Thymus (tissue), 11 donors: ENCODE data around the gene ESYT2. TPM values are rescaled to one million over a fixed set of nuclear protein-coding genes. Genes with fewer than 3 reads are reported as not detected.

Experiments
- DNase-seq, 9 donors: peaks; one replicate each; pipeline ENCODE4 v3.0.0-alpha.2; 2013; ENCODE audit warnings: low spot score in 9 of 9, low read depth in 6 of 9, missing footprints in 1 of 9
- H3K27ac ChIP-seq, 2 donors: one replicate each; pipeline ENCODE4 v1.5.1; 2013; ENCODE audit warnings: control low read depth in 1 of 2, low read depth in 1 of 2, low read length in 1 of 2, mild to moderate bottlenecking in 1 of 2, moderate library complexity in 1 of 2
- H3K27me3 ChIP-seq, 2 donors: one replicate each; pipeline ENCODE4 v1.5.1; 2013; ENCODE audit warnings: low read length in 1 of 2; ENCODE audit not compliant: control insufficient read depth in 2 of 2, insufficient read depth in 1 of 2
- H3K36me3 ChIP-seq, 2 donors: one replicate each; pipeline ENCODE4 v1.5.1; 2013; ENCODE audit warnings: low read length in 1 of 2, mild to moderate bottlenecking in 1 of 2, moderate library complexity in 1 of 2; ENCODE audit not compliant: control insufficient read depth in 2 of 2, insufficient read depth in 2 of 2
- H3K4me1 ChIP-seq, 2 donors: one replicate each; pipeline ENCODE4 v1.5.1; 2013; ENCODE audit warnings: low read length in 2 of 2; ENCODE audit not compliant: control insufficient read depth in 2 of 2, insufficient read depth in 2 of 2
- H3K4me3 ChIP-seq, 2 donors: one replicate each; pipeline ENCODE4 v1.5.1; 2013; ENCODE audit warnings: low read length in 2 of 2, control low read depth in 1 of 2, mild to moderate bottlenecking in 1 of 2
- H3K9me3 ChIP-seq, 2 donors: one replicate each; pipeline ENCODE4 v1.5.1; 2013; ENCODE audit warnings: low read length in 1 of 2, mild to moderate bottlenecking in 1 of 2; ENCODE audit not compliant: control insufficient read depth in 2 of 2, insufficient read depth in 1 of 2
- WGBS: extraction: QIAGEN DNeasy Blood & Tissue Kit; methylation state at CpG from one replicate; pipeline ENCODE4 v1.1.7; 2013; 5-methylcytosine and 5-hydroxymethylcytosine counted together
- polyA plus RNA-seq: library from polyadenylated mRNA; stranded (reverse); fragments of 200-250 nt; gene quantifications from one replicate; pipeline ENCODE4 v1.2.3, GENCODE V29; 2013
- total RNA-seq: library from RNA; stranded (reverse); fragments of 120-200 nt; gene quantifications from one replicate; pipeline ENCODE4 v1.2.4, GENCODE V29; 2013
- donor health status: healthy.

ESYT2 gene
- total and polyA plus RNA-seq, 2 donors = 35.7 to 66.2 TPM

- 91% methylated on average over 33 of the region's 35 CpGs for WGBS
- Histone ChIP-seq H3K36me3 (peaks cover 18 to 31% of the 10 kb centered on the region in 2 donors), H3K4me1 (peaks cover 0 to 2% of the 10 kb centered on the region in 2 donors), H3K4me3 (no peak overlapping the region), H3K27ac (no peak overlapping the region), H3K9me3 (peaks cover 5 to 15% of the 10 kb centered on the region in 2 donors), H3K27me3 (no peaks in the 10 kb centered on the region)
- DNase-seq = no peak
These were observed 25.8 kb downstream of the ESYT2 start for GRCh38 chr7:158803367-158803969.

- Histone ChIP-seq H3K4me1 (peaks cover 0 to 2% of the 10 kb centered on the region in 2 donors), H3K4me3 (no peak overlapping the region), H3K36me3 (peaks cover 12 to 27% of the 10 kb centered on the region in 2 donors), H3K9me3 (peaks cover 5 to 15% of the 10 kb centered on the region in 2 donors), H3K27ac (no peak overlapping the region), H3K27me3 (no peaks in the 10 kb centered on the region)
- no peak for DNase-seq
- 77% methylated on average over 9 of the region's 9 CpGs for WGBS
These were observed 26.6 kb downstream of the ESYT2 start for GRCh38 chr7:158802535-158803366.

GRCh38 chr7:158798741-158799140, 30.6 kb downstream of the ESYT2 start:
- no peak overlapping the region for H3K27ac ChIP-seq
- peaks cover 0 to 2% of the 10 kb centered on the region in 2 donors for H3K4me1 ChIP-seq
- H3K9me3 ChIP-seq = peaks cover 0 to 3% of the 10 kb centered on the region in 2 donors
- no peak for DNase-seq
- peaks cover 17 to 37% of the 10 kb centered on the region in 2 donors for H3K36me3 ChIP-seq
- H3K4me3 ChIP-seq = no peak overlapping the region
- WGBS = 92% methylated on average over 1 of the region's 1 CpG
- H3K27me3 ChIP-seq = no peaks in the 10 kb centered on the region

GRCh38 chr7:158796667-158797066, 32.6 kb downstream of the ESYT2 start:
- Histone ChIP-seq H3K27ac (no peak overlapping the region), H3K36me3 (peaks cover 17 to 46% of the 10 kb centered on the region in 2 donors), H3K4me3 (no peak overlapping the region), H3K9me3 (no peaks in the 10 kb centered on the region), H3K4me1 (no peaks in the 10 kb centered on the region), H3K27me3 (no peaks in the 10 kb centered on the region)
- whole genome bisulfite sequencing = 88% methylated on average over 19 of the region's 23 CpGs
- DNase-seq = no peak

- Histone ChIP-seq H3K4me1 (no peaks in the 10 kb centered on the region), H3K4me3 (no peak overlapping the region), H3K36me3 (peaks cover 25 to 56% of the 10 kb centered on the region in 2 donors), H3K27me3 (no peaks in the 10 kb centered on the region), H3K9me3 (no peaks in the 10 kb centered on the region), H3K27ac (no peak overlapping the region)
- no peak for DNase-seq
- 74% methylated on average over 4 of the region's 4 CpGs for WGBS
These were observed 34.0 kb downstream of the ESYT2 start for GRCh38 chr7:158795272-158795671.

GRCh38 chr7:158791107-158791506, 38.2 kb downstream of the ESYT2 start:
- no peak for DNase-seq
- no peaks in the 10 kb centered on the region for H3K27me3 ChIP-seq
- H3K4me1 ChIP-seq = no peaks in the 10 kb centered on the region
- H3K27ac ChIP-seq = no peak overlapping the region
- 98% methylated on average over 10 of the region's 10 CpGs for WGBS
- H3K36me3 ChIP-seq = peaks cover 19 to 56% of the 10 kb centered on the region in 2 donors
- no peak overlapping the region for H3K4me3 ChIP-seq
- peaks cover 0 to 2% of the 10 kb centered on the region in 2 donors for H3K9me3 ChIP-seq

- WGBS = 98% methylated on average over 11 of the region's 11 CpGs
These were observed 39.5 kb downstream of the ESYT2 start for GRCh38 chr7:158789842-158790241.

GRCh38 chr7:158786898-158787297, 42.4 kb downstream of the ESYT2 start:
- H3K36me3 ChIP-seq = peaks cover 36 to 58% of the 10 kb centered on the region in 2 donors
- WGBS = 98% methylated on average over 6 of the region's 6 CpGs
- no peaks in the 10 kb centered on the region for H3K4me1 ChIP-seq
- peaks cover 0 to 2% of the 10 kb centered on the region in 2 donors for H3K9me3 ChIP-seq
- H3K4me3 ChIP-seq = no peak overlapping the region
- H3K27me3 ChIP-seq = no peaks in the 10 kb centered on the region
- H3K27ac ChIP-seq = no peak overlapping the region
- DNase-seq = no peak

More at GRCh38 chr7:158789842-158790241, 39.5 kb downstream of the ESYT2 start:
- no peaks in the 10 kb centered on the region for H3K4me1 ChIP-seq
- DNase-seq = no peak
- H3K4me3 ChIP-seq = no peak overlapping the region
- no peak overlapping the region for H3K27ac ChIP-seq
- H3K9me3 ChIP-seq = peaks cover 0 to 2% of the 10 kb centered on the region in 2 donors
- peaks cover 12 to 45% of the 10 kb centered on the region in 2 donors for H3K36me3 ChIP-seq
- no peaks in the 10 kb centered on the region for H3K27me3 ChIP-seq

- WGBS = 97% methylated on average over 7 of the region's 7 CpGs
These were observed 45.0 kb downstream of the ESYT2 start for GRCh38 chr7:158784270-158784669.

More at GRCh38 chr7:158784270-158784669, 45.0 kb downstream of the ESYT2 start:
- no peaks in the 10 kb centered on the region for H3K27me3 ChIP-seq
- peaks cover 42 to 59% of the 10 kb centered on the region in 2 donors for H3K36me3 ChIP-seq
- H3K27ac ChIP-seq = no peak overlapping the region
- no peak overlapping the region for H3K4me3 ChIP-seq
- H3K9me3 ChIP-seq = peaks cover 0 to 2% of the 10 kb centered on the region in 2 donors
- DNase-seq = no peak
- H3K4me1 ChIP-seq = peaks cover 6 to 7% of the 10 kb centered on the region in 2 donors
